Stimulated activated CD4-positive, alpha-beta T cell treated with anti-CD3 and anti-CD28 coated beads, TNF-alpha, amount 100 ng/mL, for 1 hour (primary cell): Measurements from ENCODE around the gene ANKRD17.
"Not testable (repeated sequence)": the region's sequence is repeated elsewhere in the genome, so short reads cannot be mapped to it uniquely, and the experiment has no call there.

Experiments
- DNase-seq, 3 donors: peaks; one replicate each; pipeline ENCODE4 v3.0.0-alpha.2; 2020; ENCODE audit warnings: low read depth in 3 of 3, low spot score in 1 of 3

The ANKRD17 gene

GRCh38 chr4:73248821-73249220 lies 9.8 kb downstream of the ANKRD17 start:
- no peak for DNase-seq

GRCh38 chr4:73248416-73248815 lies 10.2 kb downstream of the ANKRD17 start:
- DNase-seq = no peak

GRCh38 chr4:73247100-73247499 lies 11.5 kb downstream of the ANKRD17 start:
- no peak for DNase-seq

GRCh38 chr4:73245955-73246354 lies 12.6 kb downstream of the ANKRD17 start:
- no peak for DNase-seq

GRCh38 chr4:73244945-73245601 lies 13.5 kb downstream of the ANKRD17 start:
- no peak for DNase-seq

- no peak for DNase-seq
Observed at GRCh38 chr4:73237044-73237443, 21.6 kb downstream of the ANKRD17 start.

GRCh38 chr4:73236151-73236550 lies 22.4 kb downstream of the ANKRD17 start:
- no peak for DNase-seq

- no peak for DNase-seq
Observed at GRCh38 chr4:73234712-73235111, 23.9 kb downstream of the ANKRD17 start.

- no peak for DNase-seq
Observed at GRCh38 chr4:73231518-73232487, 26.8 kb downstream of the ANKRD17 start.

GRCh38 chr4:73230865-73231517 lies 27.6 kb downstream of the ANKRD17 start:
- DNase-seq = no peak

- DNase-seq = not testable (repeated sequence)
Observed at GRCh38 chr4:73228800-73229199, 29.8 kb downstream of the ANKRD17 start.

GRCh38 chr4:73224886-73225285 lies 33.7 kb downstream of the ANKRD17 start:
- DNase-seq = no peak

- DNase-seq = no peak
Observed at GRCh38 chr4:73223258-73223650, 35.3 kb downstream of the ANKRD17 start.

GRCh38 chr4:73222466-73223257 lies 35.9 kb downstream of the ANKRD17 start:
- peak in 2 of 3 donors; percentile 31 to 34 for DNase-seq

- DNase-seq = no peak
Observed at GRCh38 chr4:73221734-73222133, 36.9 kb downstream of the ANKRD17 start.

GRCh38 chr4:73220815-73221214 lies 37.8 kb downstream of the ANKRD17 start:
- DNase-seq = no peak

GRCh38 chr4:73213916-73214653 lies 44.5 kb downstream of the ANKRD17 start:
- DNase-seq = no peak

- DNase-seq = no peak
Observed at GRCh38 chr4:73212982-73213730, 45.4 kb downstream of the ANKRD17 start.

GRCh38 chr4:73211968-73212367 lies 46.6 kb downstream of the ANKRD17 start:
- DNase-seq = no peak

GRCh38 chr4:73208376-73208775 lies 50.2 kb downstream of the ANKRD17 start:
- DNase-seq = no peak
